NB4 (cell line): ENCODE data around the gene MTHFSD.

ENCODE experiments used
- CTCF ChIP-seq: IDR thresholded peaks from one replicate; pipeline ENCODE4 v1.5.1; 2012; ENCODE audit warnings: low read depth, low read length
- MAX ChIP-seq: IDR thresholded peaks from 2 replicates; pipeline ENCODE4 v1.6.1; 2011; ENCODE audit warnings: low read depth, low read length
- MYC ChIP-seq: IDR thresholded peaks from 2 replicates; pipeline ENCODE4 v1.6.1; 2011; ENCODE audit warnings: low read depth, low read length
- POLR2A ChIP-seq: IDR thresholded peaks from 2 replicates; pipeline ENCODE4 v1.6.1; 2011; ENCODE audit warnings: mild to moderate bottlenecking; ENCODE audit not compliant: insufficient read length; ENCODE audit errors: extremely low read depth

GRCh38 chr16:86534779-86535615 is 20.0 kb downstream of the MTHFSD start:
- TF ChIP-seq CTCF (no peak), POLR2A (no peak), MYC (no peak), MAX (no peak)
